GM10266 (cell line): ENCODE measurements around the gene SPATS2L.

Source experiments
- DNase-seq: peaks from one replicate; pipeline ENCODE4 v3.0.0; 2012; ENCODE audit errors: extremely low spot score
- CTCF ChIP-seq: IDR thresholded peaks from 2 replicates; pipeline ENCODE4 v1.5.1; 2012; ENCODE audit warnings: mild to moderate bottlenecking, low read depth; ENCODE audit not compliant: control insufficient read depth, insufficient read depth; ENCODE audit errors: missing control alignments

SPATS2L gene

GRCh38 chr2:200515155-200515554, 208.7 kb downstream of the SPATS2L start:
- no peak for TF ChIP-seq CTCF
- no peak for DNase-seq

DNA sequence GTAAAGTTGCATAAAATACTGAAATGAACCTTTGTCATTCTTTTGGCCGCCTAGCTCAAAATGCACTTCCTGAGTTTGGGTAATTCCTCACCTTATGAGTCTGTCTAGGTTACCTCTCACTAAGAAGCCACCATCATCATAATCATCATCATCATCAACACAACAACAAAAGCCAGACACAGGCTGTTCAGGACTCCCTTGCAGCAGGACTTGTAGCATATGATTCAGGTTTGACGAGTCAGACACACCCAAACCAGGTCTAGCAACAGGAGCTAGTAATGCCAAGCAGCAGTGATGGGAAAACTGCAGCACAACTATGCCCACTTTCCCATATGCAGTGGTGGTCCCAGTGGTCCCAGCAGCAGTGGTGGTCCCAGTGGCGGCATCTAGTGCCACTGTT, 216.7 kb downstream of the SPATS2L start:
- no peak for TF ChIP-seq CTCF
- no peak for DNase-seq

GRCh38 chr2:200523604-200524003, 217.1 kb downstream of the SPATS2L start:
- DNase-seq = no peak
- no peak for TF ChIP-seq CTCF

- TF ChIP-seq CTCF = no peak
- no peak for DNase-seq
Measured at GRCh38 chr2:200525066-200525465, 218.6 kb downstream of the SPATS2L start.

GRCh38 chr2:200525551-200525881, 219.0 kb downstream of the SPATS2L start:
- TF ChIP-seq CTCF = no peak
- DNase-seq = no peak

GRCh38 chr2:200525882-200526651, 219.6 kb downstream of the SPATS2L start, which contains the start of gene SGO2:
Gene SGO2, plus strand, starts transcription at chr2:200526207. Its CDS starts 6,769 bp downstream, at chr2:200532976.
- TF ChIP-seq CTCF = no peak
- DNase-seq = peak; percentile 92

DNA sequence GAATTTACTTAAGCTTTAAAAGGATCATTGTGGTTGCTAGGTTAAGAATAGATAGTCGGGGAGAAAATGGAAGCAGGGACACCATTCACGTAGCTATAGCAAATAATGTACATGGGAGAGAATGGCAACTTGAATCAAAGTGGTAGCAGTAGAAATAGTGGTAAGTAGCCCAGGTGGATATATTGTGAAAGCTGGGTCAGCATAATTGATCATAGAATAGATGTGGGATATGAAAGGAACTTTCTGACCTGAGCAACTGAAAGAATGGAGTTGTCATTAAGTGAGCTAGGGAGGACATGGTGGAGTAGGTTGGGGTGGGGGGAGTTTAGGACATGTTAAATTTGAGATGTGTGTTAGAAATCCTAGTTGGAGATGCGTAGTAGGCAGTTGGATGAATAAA, 221.7 kb downstream of the SPATS2L start:
- TF ChIP-seq CTCF = no peak

More for the DNA sequence above, 221.7 kb downstream of the SPATS2L start:
- no peak for DNase-seq
